GM21529 (cell line): ENCODE data around the gene CTNNA3.

Experiments used
- ATAC-seq: cut with Tn5 transposase; IDR thresholded peaks from one replicate; pipeline ENCODE4 v1.9.1; 2021; ENCODE audit not compliant: unreplicated experiment

The CTNNA3 gene

GRCh38 chr10:67666416-67667034, 29.5 kb downstream of the CTNNA3 start:
- ATAC-seq = peak; percentile 58

- ATAC-seq = no peak
These were observed 30.5 kb downstream of the CTNNA3 start for GRCh38 chr10:67665491-67665890.

GRCh38 chr10:67664942-67665341, 31.1 kb downstream of the CTNNA3 start:
- ATAC-seq = no peak

- ATAC-seq = no peak
These were observed 32.4 kb downstream of the CTNNA3 start for GRCh38 chr10:67663449-67664087.

DNA sequence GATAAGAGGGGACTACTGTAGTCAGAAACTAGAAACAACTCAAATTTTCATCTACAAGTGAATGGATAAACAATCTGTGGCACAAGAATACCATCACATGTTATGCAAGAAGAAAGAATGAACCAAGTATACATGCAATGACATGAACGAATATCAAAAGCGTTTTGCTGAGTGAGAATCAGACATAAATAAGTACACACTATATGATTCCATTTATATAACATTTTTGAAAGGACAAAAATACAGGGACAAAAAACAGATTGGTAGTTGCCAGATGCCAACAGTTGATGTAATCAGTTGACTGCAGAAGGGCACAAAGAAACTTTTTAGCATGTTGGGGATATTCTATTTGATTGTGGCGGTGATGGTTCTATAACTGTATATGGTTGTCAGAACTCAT, 33.6 kb downstream of the CTNNA3 start:
- no peak for ATAC-seq

DNA sequence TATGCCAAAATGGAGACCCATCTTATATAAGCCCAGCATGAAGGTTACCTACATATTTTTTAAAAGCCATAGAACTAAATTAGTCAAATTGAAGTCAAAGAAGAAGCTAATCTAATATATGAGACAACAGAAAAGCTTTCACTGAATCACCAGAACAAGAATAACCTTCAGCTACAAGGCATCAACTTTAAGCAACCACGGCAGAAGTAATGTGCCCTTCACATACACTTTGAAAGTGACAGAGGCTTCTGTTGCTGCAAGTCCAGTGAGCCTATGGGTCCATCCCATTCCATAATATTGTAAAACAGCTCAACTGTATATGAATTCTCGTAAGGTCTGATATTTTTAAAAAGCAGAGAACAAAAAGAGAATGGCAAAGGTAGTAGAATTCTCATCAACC, 36.5 kb downstream of the CTNNA3 start:
- ATAC-seq = no peak

DNA sequence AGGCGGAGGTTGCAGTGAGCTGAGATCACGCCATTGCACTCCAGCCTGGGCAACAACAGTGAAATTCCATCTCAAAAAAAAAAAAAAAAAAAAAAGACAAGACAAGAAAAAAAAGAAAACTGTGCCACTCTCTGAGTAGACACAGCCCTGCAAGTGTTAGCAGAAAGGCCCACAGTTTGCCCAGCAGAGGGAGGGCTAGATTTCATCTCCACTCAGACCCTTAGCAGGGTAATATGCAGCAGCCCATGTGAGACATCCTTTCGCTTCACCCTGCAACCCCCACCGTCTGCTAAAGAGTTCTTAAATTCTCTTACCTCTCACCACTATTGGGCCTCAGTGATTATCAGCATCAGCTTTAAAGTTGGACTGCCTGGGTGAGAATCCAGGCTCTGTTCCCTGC, 38.2 kb downstream of the CTNNA3 start:
- no peak for ATAC-seq

- ATAC-seq = no peak
These were observed 45.4 kb downstream of the CTNNA3 start for GRCh38 chr10:67650558-67650957.

GRCh38 chr10:67648613-67649229, 47.3 kb downstream of the CTNNA3 start:
- ATAC-seq = no peak

DNA sequence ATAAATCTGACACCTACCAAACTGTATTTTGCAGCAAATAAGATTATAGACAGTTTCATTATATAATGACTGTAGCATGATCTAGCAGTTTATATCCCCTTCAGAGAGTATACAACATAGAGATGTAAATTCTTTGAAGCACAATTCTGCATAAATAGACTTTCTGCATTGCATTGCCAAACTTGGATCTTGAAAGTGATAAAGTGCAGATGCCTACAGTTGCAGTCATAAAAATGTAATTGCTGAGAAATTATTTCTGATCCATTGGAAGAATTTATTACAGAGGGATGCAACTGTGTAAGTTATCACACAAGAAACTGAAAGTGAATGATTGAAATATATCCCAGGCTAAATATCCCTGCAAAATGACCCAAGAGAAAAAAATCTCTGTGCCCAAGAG, 65.1 kb downstream of the CTNNA3 start:
- no peak for ATAC-seq

DNA sequence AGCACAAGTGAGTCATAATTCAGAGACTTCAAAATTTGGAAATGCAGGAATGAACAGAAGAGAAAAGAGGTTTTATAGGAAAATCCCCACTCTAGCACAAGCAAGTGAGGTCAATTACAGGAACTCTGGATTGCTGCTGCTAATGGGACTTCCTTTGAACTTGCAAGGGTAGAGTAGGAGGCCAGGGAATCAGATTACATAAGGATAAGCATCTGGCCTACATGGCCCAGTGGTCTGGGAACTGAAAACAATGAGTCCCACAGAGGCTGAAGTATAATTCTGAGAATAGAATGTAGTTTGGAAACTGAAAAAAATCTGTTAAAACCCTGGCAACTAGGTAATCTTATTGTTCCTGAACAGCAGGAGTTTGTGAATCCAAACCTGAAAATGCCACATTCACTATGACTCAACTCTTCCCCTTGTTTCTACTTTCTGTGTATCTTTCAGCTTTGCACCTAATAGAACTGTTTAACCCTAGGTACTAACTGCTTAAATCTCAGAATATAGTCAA, 66.5 kb downstream of the CTNNA3 start:
- no peak for ATAC-seq

- ATAC-seq = no peak
These were observed 73.0 kb downstream of the CTNNA3 start for GRCh38 chr10:67622984-67623383.

GRCh38 chr10:67622511-67622910, 73.5 kb downstream of the CTNNA3 start:
- ATAC-seq = no peak

GRCh38 chr10:67621834-67622233, 74.2 kb downstream of the CTNNA3 start:
- no peak for ATAC-seq

DNA sequence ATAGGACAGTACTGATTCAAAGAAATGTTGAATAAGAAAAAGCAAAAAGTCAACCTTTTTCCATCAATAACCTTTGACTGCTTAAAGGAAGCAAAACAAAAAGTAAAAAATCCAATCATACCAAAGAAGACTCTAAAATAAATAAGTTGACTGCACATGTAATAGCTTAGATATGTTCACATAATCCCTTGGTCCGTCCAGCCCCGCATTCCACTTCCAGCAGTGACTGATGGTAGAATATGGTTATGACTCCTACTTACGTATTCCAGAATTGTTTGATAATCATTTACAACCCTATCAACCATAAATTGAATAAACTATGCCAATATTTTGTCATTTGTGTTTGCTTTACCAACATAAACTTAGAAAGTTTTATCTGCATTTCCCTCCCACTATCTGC, 77.9 kb downstream of the CTNNA3 start:
- ATAC-seq = no peak

DNA sequence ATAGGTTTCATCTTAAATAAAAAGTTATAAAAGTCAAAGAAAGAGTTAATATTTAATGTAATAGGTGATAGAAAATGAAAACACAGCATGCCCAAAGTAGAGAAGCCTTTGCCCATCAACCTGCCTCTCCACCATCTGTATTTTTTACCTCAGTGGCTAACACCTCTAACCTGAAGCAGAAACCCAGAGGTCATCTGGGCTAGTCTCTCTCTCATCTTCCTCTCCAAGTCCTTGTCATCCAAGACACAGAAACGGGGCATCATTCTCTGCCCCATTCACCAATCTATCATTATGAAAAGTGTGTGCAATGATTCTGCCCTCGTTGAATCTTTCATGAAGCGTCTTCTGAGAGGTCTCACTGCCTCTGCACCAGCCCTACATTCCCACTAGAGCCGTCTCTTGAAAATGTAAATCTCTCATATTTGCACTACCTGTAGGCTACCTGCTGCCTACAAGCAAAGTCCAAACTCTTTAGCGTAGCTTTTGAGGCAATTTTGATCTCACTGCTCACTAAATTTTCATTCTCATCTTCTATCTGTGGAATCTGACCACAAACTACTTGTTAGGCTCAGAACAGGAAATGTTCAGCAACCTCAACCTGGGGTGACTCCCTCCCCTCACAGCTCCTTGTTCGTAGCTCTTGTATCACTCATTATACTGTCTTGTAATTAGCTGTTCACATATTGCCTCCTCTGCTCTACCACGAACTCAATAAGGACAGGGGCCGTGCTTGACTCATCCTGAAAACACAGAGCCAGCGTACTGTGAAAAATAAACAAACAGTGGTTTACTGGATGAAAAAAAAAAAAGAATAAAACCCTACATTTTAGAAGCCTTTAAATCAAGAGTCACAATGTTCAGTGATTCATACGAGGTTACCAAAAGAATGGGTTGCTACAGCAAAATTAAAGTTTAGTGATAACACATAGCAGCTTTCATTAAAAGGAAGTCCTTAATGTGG, 83.1 kb downstream of the CTNNA3 start:
- peak; percentile 66 for ATAC-seq

DNA sequence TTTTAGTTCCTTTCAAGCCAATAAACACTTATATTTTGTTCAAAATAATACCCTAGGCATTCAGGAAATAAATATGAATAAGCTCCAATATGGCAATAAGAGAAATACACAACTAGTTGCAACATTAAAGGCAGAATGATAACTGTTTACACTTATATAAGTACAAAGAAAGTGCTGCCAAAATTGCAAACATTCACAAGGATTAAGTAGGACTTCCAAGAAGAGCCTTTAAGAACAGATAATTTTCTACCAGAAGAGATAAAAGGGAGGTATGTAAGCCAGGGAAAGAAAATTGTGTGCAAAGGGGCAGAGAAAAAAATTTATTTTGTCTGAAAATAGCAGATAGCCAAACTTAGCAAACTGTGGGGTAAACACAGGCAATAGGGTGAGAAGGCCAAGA, 83.8 kb downstream of the CTNNA3 start:
- ATAC-seq = no peak

- no peak for ATAC-seq
These were observed 85.8 kb downstream of the CTNNA3 start for GRCh38 chr10:67609996-67610793.

GRCh38 chr10:67608001-67608400, 88.0 kb downstream of the CTNNA3 start:
- ATAC-seq = no peak

DNA sequence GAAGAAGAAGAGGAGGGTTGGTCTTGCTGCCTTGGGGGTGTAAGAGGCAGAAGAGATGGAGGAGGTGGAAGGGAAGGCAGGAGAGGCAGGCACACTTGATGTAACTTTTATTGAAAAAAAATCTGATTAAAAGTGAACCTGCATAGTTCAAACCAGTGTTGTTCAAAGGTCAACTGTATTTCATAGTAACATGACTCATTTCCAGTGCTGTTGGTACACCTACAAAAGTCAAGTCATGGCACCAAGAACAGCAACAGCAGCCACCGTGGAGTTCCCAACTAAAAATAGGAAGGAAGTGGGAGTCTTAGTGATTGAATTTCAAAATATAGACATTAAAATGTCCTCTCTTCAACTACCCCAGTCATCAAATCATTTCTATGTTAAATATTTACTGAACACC, 88.5 kb downstream of the CTNNA3 start:
- ATAC-seq = no peak
